ENCODE results near the gene HIVEP3. TPM values are rescaled to one million over a fixed set of nuclear protein-coding genes. Genes with fewer than 3 reads are reported as not detected.

The HIVEP3 gene
- total RNA-seq, 1 experiment from 2014 or later = 1.4 TPM

GRCh38 chr1:41699861-41700248 is 218.9 kb downstream of the HIVEP3 start:
- Histone ChIP-seq H3K27me3 (ENCODE audit: insufficient read depth, low read length) (no peaks in the 10 kb centered on the region), H2BK12ac (ENCODE audit: insufficient read length, low read depth, low read length) (no peak overlapping the region), H3T11ph (ENCODE audit: low read length) (no peak overlapping the region), H2BK120ac (ENCODE audit: low read depth, low read length, poor library complexity, severe bottlenecking) (no peak overlapping the region), H3K9ac (ENCODE audit: extremely low read depth, insufficient read length, low read length) (no peak overlapping the region), H2BK5ac (ENCODE audit: insufficient read length, low read length) (no peak overlapping the region), H3K27ac (ENCODE audit: insufficient read length, low read depth, low read length) (no peak overlapping the region), H4K20me1 (ENCODE audit: control insufficient read depth, insufficient read depth, insufficient read length) (no peaks in the 10 kb centered on the region), H3K23ac (ENCODE audit: insufficient read length, low read depth, low read length) (no peak overlapping the region), H2AK5ac (ENCODE audit: insufficient read length, low read length) (no peak overlapping the region), H2BK15ac (ENCODE audit: low read depth, low read length) (no peak overlapping the region), H4K8ac (replicated peaks; ENCODE audit: insufficient read length, low read depth, low read length) (no peak overlapping the region), H3K4ac (ENCODE audit: low read depth, low read length) (no peak overlapping the region), H3K79me1 (ENCODE audit: insufficient read depth, low read depth, low read length, poor library complexity, severe bottlenecking) (no peaks in the 10 kb centered on the region), H3K79me2 (ENCODE audit: insufficient read depth, low read length) (no peaks in the 10 kb centered on the region), H2BK20ac (ENCODE audit: low read depth, low read length, poor library complexity, severe bottlenecking) (no peak overlapping the region), H4K5ac (ENCODE audit: insufficient read length, low read depth, low read length) (no peak overlapping the region), H3K18ac (ENCODE audit: insufficient read length, low read depth, low read length) (no peak overlapping the region), H3K4me2 (ENCODE audit: insufficient read depth, insufficient read length, low read length) (no peak overlapping the region), H3K56ac (ENCODE audit: insufficient read length, low read depth, low read length) (no peak overlapping the region), H3K9me3 (ENCODE audit: control insufficient read depth, low read depth, low read length) (no peaks in the 10 kb centered on the region), H3K23me2 (ENCODE audit: insufficient read length, low read depth, low read length, poor library complexity, severe bottlenecking) (no peaks in the 10 kb centered on the region), H4K91ac (ENCODE audit: insufficient read length, low read depth, low read length) (no peak overlapping the region), H3K14ac (ENCODE audit: insufficient read depth, low read length) (no peak overlapping the region), H3K4me1 (ENCODE audit: insufficient read depth, low read length) (no peaks in the 10 kb centered on the region), H2AFZ (ENCODE audit: low read length) (no peak overlapping the region)
- H3K27me3 Mint-ChIP-seq (ENCODE audit: low read depth) = no peaks in the 10 kb centered on the region; the same call in 1 of the 2 replicates
- H3K9me3 Mint-ChIP-seq = no peaks in the 10 kb centered on the region
- H3K4me1 Mint-ChIP-seq = peaks cover 2 to 3% of the 10 kb centered on the region in 2 experiments; a peak in 3 of 4 replicates
- H3K4me3 Mint-ChIP-seq = no peak overlapping the region
- no peak for TF ChIP-seq CTCF (conservative IDR thresholded peaks at IDR 0.05)
- no peak overlapping the region for H3K27ac Mint-ChIP-seq
- DNase-seq = no peak
- WGBS (ENCODE audit: extremely low coverage, insufficient read length, low lambda C conversion rate) = no CpG with 5 or more reads among the region's 6 CpGs
- H3K36me3 Mint-ChIP-seq (ENCODE audit: insufficient read depth in 1 of 3, low read depth in 3 of 3) = no peaks in the 10 kb centered on the region

Data from H9 (cell line).